Endodermal cell (in vitro differentiated cells): ENCODE measurements around the gene PRUNE1. TPM values are rescaled to one million over a fixed set of nuclear protein-coding genes. Genes with fewer than 3 reads are reported as not detected.

ENCODE experiments used
- DNase-seq: peaks from one replicate; pipeline ENCODE4 v3.0.0-alpha.2; 2017
- H3K27ac ChIP-seq: 2 replicates; pipeline ENCODE4 v1.5.1; 2013; ENCODE audit warnings: mild to moderate bottlenecking, low read depth, low read length, moderate library complexity
- H3K27me3 ChIP-seq: 2 replicates; pipeline ENCODE4 v1.6.1; 2013; ENCODE audit warnings: mild to moderate bottlenecking, low read length, moderate library complexity; ENCODE audit not compliant: insufficient read depth, control insufficient read depth, poor library complexity, severe bottlenecking
- H3K36me3 ChIP-seq: 2 replicates; pipeline ENCODE4 v1.7.0; 2013; ENCODE audit warnings: mild to moderate bottlenecking, low read length, moderate library complexity; ENCODE audit not compliant: control insufficient read depth, insufficient read depth
- H3K4me1 ChIP-seq: one replicate; pipeline ENCODE4 v1.7.0; 2013; ENCODE audit warnings: low read length; ENCODE audit not compliant: control insufficient read depth, insufficient read depth
- H3K4me3 ChIP-seq: 2 replicates; pipeline ENCODE4 v1.5.1; 2013; ENCODE audit warnings: mild to moderate bottlenecking, low read length, moderate library complexity
- H3K9ac ChIP-seq: 2 replicates; pipeline ENCODE4 v1.6.1; 2013; ENCODE audit warnings: mild to moderate bottlenecking, low read length, moderate library complexity; ENCODE audit not compliant: poor library complexity, severe bottlenecking; ENCODE audit errors: extremely low read depth
- H3K9me3 ChIP-seq: 2 replicates; pipeline ENCODE4 v1.6.1; 2013; ENCODE audit warnings: mild to moderate bottlenecking, low read length, moderate library complexity; ENCODE audit not compliant: control insufficient read depth
- H3K27ac Mint-ChIP-seq: 2 replicates; pipeline ENCODE4 v1.8.0; 2020; ENCODE audit warnings: mixed read lengths
- H3K27me3 Mint-ChIP-seq: 2 replicates; pipeline ENCODE4 v1.8.0; 2021; ENCODE audit warnings: mild to moderate bottlenecking, mixed read lengths; ENCODE audit not compliant: insufficient read depth
- H3K36me3 Mint-ChIP-seq: 2 replicates; pipeline ENCODE4 v1.8.0; 2020; ENCODE audit warnings: low read depth, mixed read lengths
- H3K4me1 Mint-ChIP-seq: 2 replicates; pipeline ENCODE4 v1.8.0; 2020; ENCODE audit warnings: mixed read lengths
- H3K4me3 Mint-ChIP-seq: 2 replicates; pipeline ENCODE4 v1.8.0; 2020; ENCODE audit warnings: mild to moderate bottlenecking, moderate library complexity, mixed read lengths
- H3K9me3 Mint-ChIP-seq: 2 replicates; pipeline ENCODE4 v1.8.0; 2020; ENCODE audit warnings: mild to moderate bottlenecking, mixed read lengths
- CTCF ChIP-seq: fragments of 200-600 bp; sonication (generic); conservative IDR thresholded peaks from 2 replicates; pipeline ENCODE4 v1.5.0; 2021; ENCODE audit warnings: antibody characterized with exemption, mild to moderate bottlenecking
- WGBS, 2 experiments: methylation state at CpG; one replicate each; pipeline versions ENCODE4 v1.1.5 to v1.1.7; 2013; ENCODE audit warnings: missing lambda C conversion rate in 2 of 2, mixed read lengths in 1 of 2; ENCODE audit not compliant: insufficient coverage in 1 of 2, insufficient read length in 1 of 2; 5-methylcytosine and 5-hydroxymethylcytosine counted together
- total RNA-seq, 2 donors: library from RNA; stranded (reverse); fragmentation: NEBNext Ultra II Directional in 1 of 2; extraction: Animal tissue kit (Norgen Biotek cat#: 25700) in 1 of 2; gene quantifications; 2 replicates in 1 of 2; 3 replicates in 1 of 2; pipeline ENCODE4 v1.2.1, GENCODE V29; 2021

Gene PRUNE1
- total RNA-seq, 2 donors from 2014 or later, result 23.8 to 29.3 TPM

- TF ChIP-seq CTCF, result no peak
- no peaks in the 10 kb centered on the region for H3K9me3 Mint-ChIP-seq
- 95 to 97% methylated on average over 3 of the region's 3 CpGs for WGBS, 2 experiments
- peaks cover 2% of the 10 kb centered on the region for H3K4me1 ChIP-seq
- no peaks in the 10 kb centered on the region for H3K36me3 ChIP-seq
- H3K27me3 Mint-ChIP-seq, result no peaks in the 10 kb centered on the region
- H3K27me3 ChIP-seq, result no peaks in the 10 kb centered on the region
- peak overlapping the region; percentile 38 for H3K27ac Mint-ChIP-seq
- DNase-seq, result no peak
- H3K27ac ChIP-seq, result no peak overlapping the region
- H3K36me3 Mint-ChIP-seq, result no peaks in the 10 kb centered on the region
- no peak overlapping the region for H3K9ac ChIP-seq
- no peaks in the 10 kb centered on the region for H3K9me3 ChIP-seq
- peaks cover 6% of the 10 kb centered on the region for H3K4me1 Mint-ChIP-seq
- no peak overlapping the region for H3K4me3 ChIP-seq
- H3K4me3 Mint-ChIP-seq, result no peak overlapping the region
Observed at GRCh38 chr1:150994248-150994647, 14.0 kb upstream of the PRUNE1 start.

- peaks cover 2% of the 10 kb centered on the region for H3K4me1 ChIP-seq
- no peak overlapping the region for H3K4me3 Mint-ChIP-seq
- no peak for TF ChIP-seq CTCF
- H3K27me3 Mint-ChIP-seq, result no peaks in the 10 kb centered on the region
- no peaks in the 10 kb centered on the region for H3K9me3 ChIP-seq
- H3K36me3 ChIP-seq, result no peaks in the 10 kb centered on the region
- H3K9ac ChIP-seq, result no peak overlapping the region
- no peak overlapping the region for H3K27ac ChIP-seq
- H3K27ac Mint-ChIP-seq, result peak overlapping the region; percentile 69
- no peaks in the 10 kb centered on the region for H3K36me3 Mint-ChIP-seq
- H3K4me3 ChIP-seq, result no peak overlapping the region
- H3K9me3 Mint-ChIP-seq, result no peaks in the 10 kb centered on the region
- WGBS, 2 experiments, result 79 to 83% methylated on average over 4 of the region's 4 CpGs
- H3K4me1 Mint-ChIP-seq, result peaks cover 6% of the 10 kb centered on the region
- DNase-seq, result no peak
- no peaks in the 10 kb centered on the region for H3K27me3 ChIP-seq
Observed at GRCh38 chr1:150995460-150995859, 12.8 kb upstream of the PRUNE1 start.

- DNase-seq, result peak; percentile 86
- Histone ChIP-seq H3K27me3 (no peaks in the 10 kb centered on the region), H3K4me1 (peaks cover 2% of the 10 kb centered on the region), H3K9ac (no peak overlapping the region), H3K4me3 (no peak overlapping the region), H3K36me3 (no peaks in the 10 kb centered on the region), H3K27ac (no peak overlapping the region), H3K9me3 (no peaks in the 10 kb centered on the region)
- Mint-ChIP-seq H3K4me1 (peaks cover 6% of the 10 kb centered on the region), H3K4me3 (no peak overlapping the region), H3K27ac (peak overlapping the region; percentile 69), H3K9me3 (no peaks in the 10 kb centered on the region), H3K36me3 (no peaks in the 10 kb centered on the region), H3K27me3 (no peaks in the 10 kb centered on the region)
- WGBS, 2 experiments, result 32 to 36% methylated on average over 9 of the region's 9 CpGs
- TF ChIP-seq CTCF, result peak; percentile 89
Observed at GRCh38 chr1:150995896-150996295, 12.4 kb upstream of the PRUNE1 start.
